Activated CD8-positive, alpha-beta T cell treated with anti-CD3 and anti-CD28 coated beads for 36 hours (primary cell): ENCODE data around the gene PTPN14. TPM values are rescaled to one million over a fixed set of nuclear protein-coding genes. Genes with fewer than 3 reads are reported as not detected.

ENCODE experiments used
- ATAC-seq: fragments of 200-7000 bp; cut with Tn5 transposase; one replicate; pipeline ENCODE4 v1.10.0; 2021; ENCODE audit warnings: mild to moderate bottlenecking, moderate library complexity
- CTCF ChIA-PET: fragments of 350-600 bp; sonication (Branson Sonifier 250); formaldehyde crosslinking; loops from one replicate; lab custom pipeline; 2021; ENCODE audit warnings: antibody characterized with exemption; lab: Charles Lee
- POLR2A ChIA-PET: fragments of 350-600 bp; sonication (Branson Sonifier 250); formaldehyde crosslinking; loops from one replicate; lab custom pipeline; 2021; ENCODE audit warnings: antibody characterized with exemption; lab: Charles Lee
- DNase-seq: peaks from one replicate; pipeline ENCODE4 v3.0.0-alpha.2; 2020
- H3K27ac Mint-ChIP-seq: one replicate; pipeline ENCODE4 v1.8.0; 2021; ENCODE audit warnings: mild to moderate bottlenecking, mixed read lengths
- H3K27me3 Mint-ChIP-seq: one replicate; pipeline ENCODE4 v1.8.0; 2021; ENCODE audit warnings: mixed read lengths
- H3K36me3 Mint-ChIP-seq: one replicate; pipeline ENCODE4 v1.8.0; 2021; ENCODE audit warnings: low read depth, mixed read lengths
- H3K4me1 Mint-ChIP-seq: one replicate; pipeline ENCODE4 v1.8.0; 2021; ENCODE audit warnings: low read depth, mixed read lengths
- H3K4me3 Mint-ChIP-seq: one replicate; pipeline ENCODE4 v1.8.0; 2021; ENCODE audit warnings: mild to moderate bottlenecking, moderate library complexity, mixed read lengths
- H3K9me3 Mint-ChIP-seq: one replicate; pipeline ENCODE4 v1.8.0; 2021; ENCODE audit warnings: mixed read lengths
- intact Hi-C: fragments of 100-400 bp; cut with micrococcal nuclease; formaldehyde crosslinking; loops from one replicate; pipeline ENCODE4 v1.10.0; 2022
- total RNA-seq, 2 experiments: library from RNA; stranded (reverse); gene quantifications; one replicate each; pipeline ENCODE4 v1.2.3, GENCODE V29; 2021
- TF ChIP-seq, protein P1 (sequence below): fragments of 200-600 bp; IDR thresholded peaks from one replicate; pipeline ENCODE4 v1.8.0; 2022; ENCODE audit warnings: antibody characterized with exemption, mild to moderate bottlenecking

The PTPN14 gene
- total RNA-seq, 2 experiments from 2014 or later = 0.27 to 0.34 TPM

DNA sequence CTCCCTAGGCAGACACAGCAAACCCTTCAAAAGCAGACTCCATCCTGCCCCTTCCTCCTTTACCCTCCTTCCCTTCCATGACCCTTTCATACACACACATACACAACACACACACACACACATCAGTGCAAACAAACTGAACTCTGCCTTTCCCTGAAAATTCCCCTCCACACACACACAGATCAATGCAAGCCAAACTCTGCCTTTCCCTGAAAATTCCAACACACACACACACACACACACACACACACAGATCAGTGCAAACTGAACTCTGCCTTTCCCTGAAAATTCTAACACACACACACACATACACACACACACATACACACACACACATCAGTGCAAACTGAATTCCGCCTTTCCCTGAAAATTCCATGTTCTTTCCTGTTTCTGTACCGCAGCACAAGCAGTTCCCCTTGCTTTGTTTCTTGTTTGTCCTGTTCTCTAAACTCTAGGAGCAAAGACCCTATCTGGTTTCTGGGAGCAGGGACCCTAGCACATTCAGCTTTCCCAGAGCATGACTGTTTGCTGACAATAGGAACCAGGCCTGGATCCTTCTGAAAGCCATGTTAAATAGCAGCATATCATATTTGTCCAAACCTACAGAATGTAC is 91.0 kb downstream of the PTPN14 start:
- Mint-ChIP-seq H3K4me1 (no peaks in the 10 kb centered on the region), H3K27ac (no peak overlapping the region), H3K27me3 (no peaks in the 10 kb centered on the region), H3K4me3 (no peak overlapping the region), H3K36me3 (no peaks in the 10 kb centered on the region), H3K9me3 (no peaks in the 10 kb centered on the region)
- TF ChIP-seq, protein P1, sequence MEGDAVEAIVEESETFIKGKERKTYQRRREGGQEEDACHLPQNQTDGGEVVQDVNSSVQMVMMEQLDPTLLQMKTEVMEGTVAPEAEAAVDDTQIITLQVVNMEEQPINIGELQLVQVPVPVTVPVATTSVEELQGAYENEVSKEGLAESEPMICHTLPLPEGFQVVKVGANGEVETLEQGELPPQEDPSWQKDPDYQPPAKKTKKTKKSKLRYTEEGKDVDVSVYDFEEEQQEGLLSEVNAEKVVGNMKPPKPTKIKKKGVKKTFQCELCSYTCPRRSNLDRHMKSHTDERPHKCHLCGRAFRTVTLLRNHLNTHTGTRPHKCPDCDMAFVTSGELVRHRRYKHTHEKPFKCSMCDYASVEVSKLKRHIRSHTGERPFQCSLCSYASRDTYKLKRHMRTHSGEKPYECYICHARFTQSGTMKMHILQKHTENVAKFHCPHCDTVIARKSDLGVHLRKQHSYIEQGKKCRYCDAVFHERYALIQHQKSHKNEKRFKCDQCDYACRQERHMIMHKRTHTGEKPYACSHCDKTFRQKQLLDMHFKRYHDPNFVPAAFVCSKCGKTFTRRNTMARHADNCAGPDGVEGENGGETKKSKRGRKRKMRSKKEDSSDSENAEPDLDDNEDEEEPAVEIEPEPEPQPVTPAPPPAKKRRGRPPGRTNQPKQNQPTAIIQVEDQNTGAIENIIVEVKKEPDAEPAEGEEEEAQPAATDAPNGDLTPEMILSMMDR = no peak
- DNase-seq (no peak), ATAC-seq (no peak)
- POLR2A ChIA-PET = no interaction called here
- intact Hi-C loops = no loop called here
- CTCF ChIA-PET = no interaction called here

DNA sequence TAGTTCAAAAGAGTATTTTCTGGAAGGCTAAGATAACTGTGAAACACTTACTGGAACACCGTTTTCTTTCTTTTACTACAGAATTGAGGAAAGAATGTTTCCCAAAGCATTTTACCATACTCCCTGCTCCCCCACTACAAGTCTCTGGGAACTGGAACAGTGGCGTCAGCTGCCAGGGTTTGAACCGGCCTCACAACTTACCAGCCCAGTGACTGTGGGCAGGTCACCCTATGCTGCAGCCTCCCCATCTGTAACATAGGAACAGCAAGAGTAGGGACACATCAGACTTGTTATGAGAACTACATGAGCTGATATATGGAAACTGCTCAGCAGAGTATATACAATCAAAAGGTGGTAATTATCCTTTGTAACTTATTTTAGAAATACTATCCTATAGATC is 91.5 kb downstream of the PTPN14 start:
- ATAC-seq = no peak
- Mint-ChIP-seq H3K36me3 (no peaks in the 10 kb centered on the region), H3K27ac (no peak overlapping the region), H3K27me3 (no peaks in the 10 kb centered on the region), H3K9me3 (no peaks in the 10 kb centered on the region), H3K4me3 (no peak overlapping the region), H3K4me1 (peaks cover 2% of the 10 kb centered on the region)
- intact Hi-C loops = no loop called here
- no peak for DNase-seq
- ChIA-PET POLR2A (no interaction called here), CTCF (no interaction called here)
- TF ChIP-seq, protein P1 = no peak

DNA sequence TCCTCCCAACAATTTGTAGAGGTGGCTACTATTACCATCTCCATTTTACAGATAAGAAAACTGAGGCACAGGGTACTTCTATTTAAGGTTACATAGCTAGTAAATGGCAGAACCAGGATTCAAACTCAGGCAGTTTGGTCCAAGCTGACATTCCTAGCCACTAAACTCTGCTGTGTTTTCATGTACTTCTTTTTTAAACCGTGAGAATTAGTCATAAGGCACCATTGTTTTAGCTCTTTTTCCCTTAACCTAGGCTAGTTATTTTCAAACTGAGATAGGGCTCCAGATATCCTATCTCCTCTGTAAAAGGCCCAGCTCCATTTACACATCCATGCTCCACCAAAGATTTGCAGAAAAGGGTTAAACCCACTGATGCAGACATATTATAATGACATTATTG is 92.9 kb downstream of the PTPN14 start:
- ATAC-seq (no peak), DNase-seq (no peak)
- intact Hi-C loops = no loop called here
- Mint-ChIP-seq H3K27ac (no peak overlapping the region), H3K4me3 (no peak overlapping the region), H3K36me3 (no peaks in the 10 kb centered on the region), H3K9me3 (no peaks in the 10 kb centered on the region), H3K27me3 (peaks cover 7% of the 10 kb centered on the region), H3K4me1 (peaks cover 6% of the 10 kb centered on the region)
- ChIA-PET POLR2A (interaction anchor here (0.6 kb wide), 1 partner anchor 918 kb away, joined by 4 read pairs; no protein-coding TSS in a partner anchor), CTCF (interaction anchor here (1.0 to 1.2 kb wide), 3 partner anchors 14 to 197 kb away, joined by 3 to 4 read pairs (median 3); no protein-coding TSS in a partner anchor)
- TF ChIP-seq, protein P1 = no peak

DNA sequence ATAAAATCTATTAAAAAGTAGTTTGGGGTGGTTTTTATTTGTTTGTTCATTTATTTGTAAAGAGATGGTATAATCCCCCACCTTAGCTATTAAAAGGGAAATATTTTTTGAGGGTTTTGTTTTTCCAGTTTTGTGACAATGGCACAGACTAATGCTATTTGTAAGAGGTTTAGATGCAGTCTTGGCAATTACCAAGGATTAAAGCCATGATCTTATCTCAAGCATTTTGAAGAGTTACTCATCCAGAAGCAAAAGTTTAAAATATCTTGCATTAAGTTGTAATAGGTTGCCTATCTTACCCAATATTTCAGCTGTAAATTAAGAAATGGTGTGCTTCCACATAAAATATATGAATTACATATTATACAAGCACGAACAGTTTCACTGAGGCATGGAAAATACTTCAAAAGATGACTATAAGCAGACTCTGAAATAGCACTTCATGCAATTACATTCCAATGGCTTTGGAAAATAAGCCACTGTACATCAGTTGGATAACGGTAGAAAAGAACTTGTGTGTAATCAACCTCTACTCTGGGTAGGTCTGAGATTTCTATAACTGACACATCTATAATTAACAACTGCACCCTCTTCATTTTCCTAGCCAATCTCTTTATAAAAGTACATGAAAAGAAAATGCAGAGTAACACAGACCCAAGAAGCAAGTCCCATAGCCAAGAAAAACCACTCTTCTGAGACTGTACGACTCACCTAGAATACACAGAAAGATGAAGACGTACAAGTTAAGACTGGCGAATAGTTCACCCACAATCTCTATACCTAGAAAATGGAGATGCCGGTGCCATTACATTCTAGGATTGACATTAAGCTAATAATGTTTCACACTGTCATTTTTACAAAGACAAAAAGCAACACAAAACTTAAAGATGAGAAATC is 95.2 kb downstream of the PTPN14 start:
- Mint-ChIP-seq H3K9me3 (no peaks in the 10 kb centered on the region), H3K4me3 (no peak overlapping the region), H3K27ac (no peak overlapping the region), H3K36me3 (no peaks in the 10 kb centered on the region), H3K27me3 (peaks cover 11% of the 10 kb centered on the region), H3K4me1 (peaks cover 11% of the 10 kb centered on the region)
- ATAC-seq = no peak
- DNase-seq = no peak
- TF ChIP-seq, protein P1 = no peak
- CTCF ChIA-PET = interaction anchor here (1.3 to 1.6 kb wide), 4 partner anchors 13 to 194 kb away, joined by 3 to 4 read pairs (median 4); no protein-coding TSS in a partner anchor
- intact Hi-C loops = no loop called here
- POLR2A ChIA-PET = no interaction called here

DNA sequence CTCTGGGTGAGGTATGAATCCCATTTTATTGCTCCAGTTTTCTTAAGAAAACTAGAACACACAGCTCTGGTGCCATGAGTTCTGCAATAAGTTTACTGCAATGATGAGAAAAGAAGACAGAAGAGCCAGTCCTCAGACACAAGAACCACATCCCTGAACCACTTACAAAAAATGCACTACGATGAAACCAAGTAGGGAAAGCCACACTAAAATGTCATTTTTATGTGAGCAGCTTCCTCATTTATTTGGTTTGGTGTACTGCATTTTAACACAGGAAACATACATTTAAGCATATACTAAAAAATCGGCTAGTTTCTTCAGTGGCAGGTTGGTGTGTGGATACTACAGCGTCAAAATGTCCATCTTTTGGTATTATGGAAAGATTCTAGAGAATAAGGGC is 95.9 kb downstream of the PTPN14 start:
- Mint-ChIP-seq H3K27ac (no peak overlapping the region), H3K9me3 (no peaks in the 10 kb centered on the region), H3K36me3 (no peaks in the 10 kb centered on the region), H3K4me3 (no peak overlapping the region), H3K27me3 (peaks cover 11% of the 10 kb centered on the region), H3K4me1 (peaks cover 11% of the 10 kb centered on the region)
- TF ChIP-seq, protein P1 = no peak
- ATAC-seq (no peak), DNase-seq (no peak)
- intact Hi-C loops = no loop called here
- POLR2A ChIA-PET = no interaction called here
- CTCF ChIA-PET = interaction anchor here (1.3 to 1.6 kb wide), 3 partner anchors 13 to 193 kb away, joined by 3 to 4 read pairs (median 4); no protein-coding TSS in a partner anchor
